Heart right ventricle (tissue), 16 donors: ENCODE measurements around the gene PAX5. TPM values are rescaled to one million over a fixed set of nuclear protein-coding genes. Genes with fewer than 3 reads are reported as not detected.

Experiments used
- ATAC-seq, 8 donors: fragments of 200-7000 bp; cut with Tn5 transposase; one replicate each; pipeline ENCODE4 v1.9.1; 2020; ENCODE audit warnings: mild to moderate bottlenecking in 8 of 8, moderate library complexity in 8 of 8, moderate number of reproducible peaks in 1 of 8
- DNase-seq, 2 donors: peaks; one replicate each; pipeline ENCODE4 v3.0.0-alpha.2; 2020
- H3K27ac ChIP-seq, 10 donors: fragments of 200-600 bp; sonication (generic) in 2 of 10; one replicate each; pipeline versions ENCODE4 v1.5.0 to v1.8.0; 2020 to 2022; ENCODE audit warnings: mild to moderate bottlenecking in 3 of 10
- H3K27me3 ChIP-seq, 7 donors: fragments of 200-600 bp; one replicate each; pipeline ENCODE4 v1.8.0; 2021 to 2022; ENCODE audit warnings: mild to moderate bottlenecking in 2 of 7
- H3K36me3 ChIP-seq, 9 donors: fragments of 200-600 bp; sonication (generic) in 1 of 9; one replicate each; pipeline versions ENCODE4 v1.5.0 to v1.8.0; 2020 to 2022; ENCODE audit warnings: mild to moderate bottlenecking in 2 of 9
- H3K4me1 ChIP-seq, 9 donors: fragments of 200-600 bp; sonication (generic) in 1 of 9; one replicate each; pipeline versions ENCODE4 v1.5.0 to v1.8.0; 2020 to 2022; ENCODE audit warnings: mild to moderate bottlenecking in 4 of 9
- H3K4me3 ChIP-seq, 10 donors: fragments of 200-600 bp; sonication (generic) in 2 of 10; one replicate each; pipeline versions ENCODE4 v1.5.0 to v1.8.0; 2020 to 2022; ENCODE audit warnings: mild to moderate bottlenecking in 7 of 10, moderate library complexity in 2 of 10
- H3K9me3 ChIP-seq, 11 donors: fragments of 200-600 bp in 10 of 11; sonication (generic) in 2 of 11; one replicate each; pipeline versions ENCODE4 v1.5.0 to v1.8.0; 2013 to 2022; ENCODE audit warnings: mild to moderate bottlenecking in 2 of 11, control low read depth in 1 of 11, moderate library complexity in 1 of 11
- CTCF ChIP-seq, 9 donors: fragments of 200-600 bp; sonication (generic) in 2 of 9; IDR thresholded peaks; one replicate each; pipeline versions ENCODE4 v1.5.0 to v1.8.0; 2021 to 2022; ENCODE audit warnings: antibody characterized with exemption in 9 of 9, mild to moderate bottlenecking in 5 of 9, moderate library complexity in 1 of 9
- WGBS, 2 donors: extraction: QIAGEN DNeasy Blood & Tissue Kit; methylation state at CpG; one replicate each; pipeline ENCODE4 v1.1.7; 2013; ENCODE audit warnings: inconsistent platforms in 1 of 2; 5-methylcytosine and 5-hydroxymethylcytosine counted together
- intact Hi-C, 10 donors: fragments of 100-400 bp; cut with DNase I; formaldehyde crosslinking; loops; one replicate each; pipeline versions ENCODE4 v1.11.1 to v1.14.2; 2022
- microRNA-seq, 2 donors: library from miRNA; unstranded; fragments of <30 nt; microRNA quantifications; one replicate each; pipeline ENCODE4 v1.2.0, GENCODE V29; 2021
- polyA plus RNA-seq, 2 donors: library from polyadenylated mRNA; stranded (reverse); fragments of 200-250 nt; gene quantifications; one replicate each; pipeline ENCODE4 v1.2.3, GENCODE V29; 2013
- total RNA-seq, 10 donors: library from RNA; stranded (reverse); fragmentation: NEBNext Ultra II Directional in 3 of 10; extraction: Animal tissue kit (Norgen Biotek cat#: 25700) in 3 of 10; gene quantifications; one replicate each; pipeline versions ENCODE4 v1.2.1 to v1.2.4, GENCODE V29; 2021 to 2023
- donor health status: Arrhythmogenic right ventricular cardiomyopathy.
- donor health status: ischemic (EF 13 %, LVEDD 7.1; RV severe dilation, severe dysfunction).
- donor health status: healthy with polysubstance abuse.
- donor health status: DM: no; HTN: yes; CAD: no.
- donor health status: DM: no; HTN: no; CAD: no.
- donor health status: ischemic (EF 25% LVEDD 6.9; RV normal size, moderate dysfunction).
- donor health status: ischemic (EF 25% LVEDD 5.7; RV mildly dilated, moderate dysfunction).
- donor health status: healthy.
- donor health status: DM: yes; HTN: yes; CAD: no.
- donor health status: Ischemic cardiomyopathy.
- donor health status: ischemic (EF 35%, LVEDD 5.7; RV mildly dilated, moderate dysfunction).
- donor health status: nonischemic (EF 11% LVEDD 7.7; RV severe dilation, severe dysfunction).
- donor health status: DM: yes; HTN: yes; CAD: no.
- donor health status: PGD.
- donor health status: ischemic (EF 29% LVEDD 5.4; RV normal size, mild dysfunction).
- donor health status: nonischemic (EF 23%, LVEDD 6.1; RV moderate dilation, normal function).

PAX5 gene
- total and polyA plus RNA-seq, 12 donors, result under 0.01 to 0.09 TPM; not detected in 10

GRCh38 chr9:36791222-36791950, 242.7 kb downstream of the PAX5 start:
- DNase-seq (no peak), ATAC-seq (peak in 2 of 8 donors; percentile 10 to 17)
- Histone ChIP-seq H3K36me3 (no peaks in the 10 kb centered on the region), H3K4me1 (no peaks in the 10 kb centered on the region), H3K9me3 (peaks cover 0 to 17% (median 9%) of the 10 kb centered on the region in 11 donors), H3K4me3 (no peak overlapping the region), H3K27me3 (peaks cover 0 to 25% (median 11%) of the 10 kb centered on the region in 7 donors), H3K27ac (no peak overlapping the region)
- no peak for TF ChIP-seq CTCF (IDR thresholded peaks at IDR 0.05)
- intact Hi-C loops, result no loop called here
- WGBS, 2 donors, result 42 to 49% methylated on average over 9 of the region's 9 CpGs

DNA sequence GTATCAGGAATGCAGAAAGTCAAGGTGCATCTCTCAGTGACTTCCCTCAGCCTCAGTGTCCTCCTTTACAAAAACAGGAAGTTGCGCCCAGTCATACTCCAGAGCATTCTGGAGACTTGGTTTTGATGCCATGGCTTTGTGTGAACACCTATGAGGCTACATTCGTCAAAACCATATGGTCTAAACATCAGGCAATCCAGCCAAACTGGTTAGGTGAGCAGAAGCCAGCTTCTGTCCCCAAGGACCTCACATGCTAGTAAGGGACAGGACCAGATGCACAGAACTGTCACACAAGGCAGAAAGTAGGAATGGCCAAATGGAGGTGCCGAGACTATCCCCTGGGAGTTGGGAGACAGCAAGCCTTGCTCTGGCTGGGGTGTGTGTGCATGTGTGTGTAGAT, 244.2 kb downstream of the PAX5 start:
- intact Hi-C loops, result no loop called here
- no peak for DNase-seq
- WGBS, 2 donors, result 58 to 59% methylated on average over 3 of the region's 3 CpGs
- Histone ChIP-seq H3K27me3 (peaks cover 0 to 34% (median 15%) of the 10 kb centered on the region in 7 donors), H3K4me1 (no peaks in the 10 kb centered on the region), H3K9me3 (peaks cover 0 to 17% (median 9%) of the 10 kb centered on the region in 11 donors), H3K27ac (no peak overlapping the region), H3K36me3 (no peaks in the 10 kb centered on the region), H3K4me3 (no peak overlapping the region)
- no peak for ATAC-seq
- TF ChIP-seq CTCF (IDR thresholded peaks at IDR 0.05), result no peak

- H3K4me1 ChIP-seq, result no peaks in the 10 kb centered on the region
- 41 to 44% methylated on average over 5 of the region's 5 CpGs for WGBS, 2 donors
- peaks cover 0 to 9% (median 7%) of the 10 kb centered on the region in 11 donors for H3K9me3 ChIP-seq
- peaks cover 0 to 46% (median 25%) of the 10 kb centered on the region in 7 donors for H3K27me3 ChIP-seq
- intact Hi-C loops, result no loop called here
- no peak overlapping the region for H3K27ac ChIP-seq
- H3K4me3 ChIP-seq, result no peak overlapping the region
- TF ChIP-seq CTCF (IDR thresholded peaks at IDR 0.05), result peak in 6 of 9 donors; percentile 7 to 32 (median 22)
- ATAC-seq, result no peak
- H3K36me3 ChIP-seq, result no peaks in the 10 kb centered on the region
- DNase-seq, result no peak
Observed at GRCh38 chr9:36788534-36788933, 245.5 kb downstream of the PAX5 start.

DNA sequence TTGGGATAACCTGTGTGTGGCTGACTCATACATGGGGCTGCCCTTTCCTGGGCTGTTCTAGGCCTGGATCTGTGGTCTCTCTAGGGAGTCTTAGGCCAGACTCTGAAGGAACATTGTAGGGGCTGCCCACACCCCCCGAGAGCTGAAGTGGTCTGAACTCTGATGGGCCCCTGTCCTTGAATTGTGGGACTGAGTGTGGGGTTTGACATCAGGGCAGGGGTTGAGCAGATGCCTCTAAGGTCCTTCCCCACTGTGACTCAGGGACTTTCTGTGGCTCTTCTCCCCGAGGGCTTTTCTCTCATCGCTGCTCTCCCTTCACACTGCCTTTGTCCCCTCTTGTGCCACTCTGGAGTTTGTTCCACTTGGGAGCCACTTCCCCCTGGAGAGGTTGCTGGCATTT, 246.4 kb downstream of the PAX5 start:
- peaks cover 0 to 53% (median 33%) of the 10 kb centered on the region in 7 donors for H3K27me3 ChIP-seq
- intact Hi-C loops, result no loop called here
- H3K4me3 ChIP-seq, result no peak overlapping the region
- DNase-seq, result no peak
- ATAC-seq, result peak in 1 of 8 donors; percentile 26
- H3K4me1 ChIP-seq, result no peaks in the 10 kb centered on the region
- no peak overlapping the region for H3K27ac ChIP-seq
- H3K9me3 ChIP-seq, result peaks cover 0 to under 1% (median 0%) of the 10 kb centered on the region in 11 donors
- H3K36me3 ChIP-seq, result no peaks in the 10 kb centered on the region
- TF ChIP-seq CTCF (IDR thresholded peaks at IDR 0.05), result no peak
- WGBS, 2 donors, result 50 to 53% methylated on average over 3 of the region's 3 CpGs

Small RNA genes lying within 50 kb of the gene (microRNA-seq; reads per million reads assigned to microRNA genes)
- gene MIR4475, result 0 reads per million in 2 donors
- 0 reads per million in 2 donors for gene MIR4476
- gene MIR4540, result 0 reads per million in 2 donors

Other genes with a start within 250 kb of the PAX5 start
- gene ZCCHC7, start 86.3 kb upstream of the PAX5 start, total RNA-seq, result 10 to 100 TPM in 5 of 10 donors, 1 to 10 TPM in 5; 7.8 to 11.9 (median 9.8) TPM
- gene ZCCHC7, start 86.3 kb upstream of the PAX5 start, polyA plus RNA-seq, result 1 to 10 TPM; 4.3 to 7.2 TPM